ENCODE results near the gene MYO5C. TPM values are rescaled to one million over a fixed set of nuclear protein-coding genes. Genes with fewer than 3 reads are reported as not detected.

The MYO5C gene
- total and polyA plus RNA-seq, 2 of the 13 experiments (the other 11 are each of a cell fraction or from before 2014, with no cell fraction given) = 15.7 to 23.7 TPM

GRCh38 chr15:52146776-52147175, 148.8 kb downstream of the MYO5C start (continued):
- TF ChIP-seq ZNF10 (CRISPR knock-in tag; IDR thresholded peaks at IDR 0.05; ENCODE audit: borderline replicate concordance, low read depth) = no peak

- WGBS (ENCODE audit: low lambda C conversion rate) = 100% methylated on average over 2 of the region's 2 CpGs
- FAIRE-seq (no peak), DNase-seq (ENCODE audit: low spot score) (no peak), ATAC-seq (no peak)
- no TSS peak for BruUV-seq (replicated peaks)
- H3K79me2 ChIP-seq (ENCODE audit: insufficient read depth, low read length) = no peaks in the 10 kb centered on the region
- intact Hi-C loops (cut with micrococcal nuclease; ENCODE audit: unreplicated experiment) (no loop called here), in situ Hi-C loops (cut with HindIII; ENCODE audit: extremely low pct_ligation_motif_present, low pct_unique_long_range_greater_than_20kb) (no loop called here)
- no peak overlapping the region for H3K27ac ChIP-seq (ENCODE audit: extremely low read length, insufficient read depth, low read length)
- no peak overlapping the region for H3K4me2 ChIP-seq (ENCODE audit: low read depth, low read length)
- H3K9me3 ChIP-seq (ENCODE audit: low read length) = no peaks in the 10 kb centered on the region
- H3K27me3 ChIP-seq (ENCODE audit: control insufficient read depth in 1 of 2, insufficient read depth in 2 of 2, low read length in 2 of 2) = no peaks in the 10 kb centered on the region
- peaks cover 11% of the 10 kb centered on the region for H3K4me1 ChIP-seq (ENCODE audit: insufficient read depth, low read length)
- no peaks in the 10 kb centered on the region for H4K20me1 ChIP-seq (ENCODE audit: insufficient read depth, low read length)
- TF ChIP-seq ZNF720 (CRISPR knock-in tag; IDR thresholded peaks at IDR 0.05) = no peak
- TF ChIP-seq MLX (CRISPR knock-in tag; IDR thresholded peaks at IDR 0.05) = no peak
- no peak for TF ChIP-seq POLR2G (IDR thresholded peaks at IDR 0.05; ENCODE audit: low read depth, low read length)
- no peak for TF ChIP-seq HOXA5 (CRISPR knock-in tag; IDR thresholded peaks at IDR 0.05)
- no peak for TF ChIP-seq STAT6 (CRISPR knock-in tag; IDR thresholded peaks at IDR 0.05; ENCODE audit: borderline replicate concordance)
- no peak for TF ChIP-seq RERE (CRISPR knock-in tag; IDR thresholded peaks at IDR 0.05; ENCODE audit: low read depth)
- TF ChIP-seq MAFG (CRISPR knock-in tag; IDR thresholded peaks at IDR 0.05) = no peak
- TF ChIP-seq ARHGAP35 (CRISPR knock-in tag; IDR thresholded peaks at IDR 0.05; ENCODE audit: borderline replicate concordance) = no peak
- no peak for TF ChIP-seq CENPT (CRISPR knock-in tag; IDR thresholded peaks at IDR 0.05; ENCODE audit: low read depth)
- TF ChIP-seq ZNF430 (CRISPR knock-in tag; IDR thresholded peaks at IDR 0.05) = no peak
- TF ChIP-seq ZNF607 (CRISPR knock-in tag; IDR thresholded peaks at IDR 0.05; ENCODE audit: borderline replicate concordance) = no peak
- H3K36me3 ChIP-seq (replicated peaks in 1 of 2; ENCODE audit: control insufficient read depth in 1 of 2, insufficient read depth in 2 of 2, low read length in 2 of 2) = peaks cover 2 to 4% of the 10 kb centered on the region in 2 experiments; a peak in 3 of 5 replicates
- no peak overlapping the region for H3K9ac ChIP-seq (ENCODE audit: insufficient read depth, low read depth, low read length)
- CTCF ChIA-PET (ENCODE audit: low intra/inter-chr PET ratio, low total read pairs) = no interaction called here
- POLR2A ChIA-PET = no interaction called here
- no peak overlapping the region for H2AFZ ChIP-seq (ENCODE audit: low read length)
- H3K4me3 ChIP-seq (replicated peaks in 1 of 3; ENCODE audit: insufficient read depth in 1 of 3, low read depth in 2 of 3, low read length in 3 of 3) = no peak overlapping the region
Measured at GRCh38 chr15:52146261-52146660, 149.3 kb downstream of the MYO5C start.
